SK-N-SH treated with all-trans-retinoic acid at 6 μM for 48 hours (cell line): ENCODE data around the gene CDK14.

Experiments
- ATAC-seq: fragments of 200-7000 bp; cut with Tn5 transposase; 3 replicates; pipeline ENCODE4 v1.9.1; 2020; ENCODE audit warnings: mild to moderate bottlenecking, moderate library complexity
- ARNTL ChIP-seq: fragments of 450-650 bp; formaldehyde crosslinking; IDR thresholded peaks from 2 replicates; pipeline ENCODE4 v1.5.0; 2020; ENCODE audit warnings: low read depth, mild to moderate bottlenecking, moderate library complexity, borderline replicate concordance
- BACH2 ChIP-seq: fragments of 250-450 bp; sonication (Bioruptor Pico); IDR thresholded peaks from 2 replicates; pipeline ENCODE4 v1.9.0; 2021; ENCODE audit warnings: mild to moderate bottlenecking, borderline replicate concordance
- CSRNP3 ChIP-seq: fragments of 250-450 bp; sonication (Bioruptor Pico); IDR thresholded peaks from 2 replicates; pipeline ENCODE4 v1.5.1; 2021; ENCODE audit warnings: mild to moderate bottlenecking, moderate library complexity
- ESRRG ChIP-seq: fragments of 250-450 bp; sonication (Bioruptor Pico); IDR thresholded peaks from 2 replicates; pipeline ENCODE4 v1.6.1; 2021; ENCODE audit warnings: mild to moderate bottlenecking
- GLIS3 ChIP-seq: fragments of 250-450 bp; sonication (Bioruptor Pico); IDR thresholded peaks from 2 replicates; pipeline ENCODE4 v1.5.0; 2020; ENCODE audit warnings: mild to moderate bottlenecking, moderate library complexity
- ISL1 ChIP-seq: fragments of 250-450 bp; sonication (Bioruptor Pico); IDR thresholded peaks from 2 replicates; pipeline ENCODE4 v2.1.2; 2022; ENCODE audit warnings: mild to moderate bottlenecking, moderate library complexity
- PPARA ChIP-seq: fragments of 250-450 bp; sonication (Bioruptor Pico); IDR thresholded peaks from 2 replicates; pipeline ENCODE4 v1.5.0; 2020; ENCODE audit warnings: mild to moderate bottlenecking, borderline replicate concordance
- RARB ChIP-seq: fragments of 250-450 bp; sonication (Bioruptor Pico); IDR thresholded peaks from 2 replicates; pipeline ENCODE4 v1.8.0; 2021; ENCODE audit warnings: mild to moderate bottlenecking, moderate library complexity
- SNAI2 ChIP-seq: fragments of 250-450 bp; sonication (Bioruptor Pico); IDR thresholded peaks from 2 replicates; pipeline ENCODE4 v1.5.0; 2020; ENCODE audit warnings: mild to moderate bottlenecking, moderate library complexity
- TCF4 ChIP-seq: fragments of 250-450 bp; sonication (Bioruptor Pico); IDR thresholded peaks from 2 replicates; pipeline ENCODE4 v1.8.0; 2021; ENCODE audit warnings: mild to moderate bottlenecking, moderate library complexity, borderline replicate concordance
- TOX ChIP-seq: fragments of 250-450 bp; sonication (Bioruptor Pico); IDR thresholded peaks from 2 replicates; pipeline ENCODE4 v1.8.0; 2021; ENCODE audit warnings: mild to moderate bottlenecking, moderate library complexity, borderline replicate concordance
- ZC3H10 ChIP-seq: fragments of 250-450 bp; sonication (Bioruptor Pico); IDR thresholded peaks from 2 replicates; pipeline ENCODE4 v1.5.1; 2021; ENCODE audit warnings: mild to moderate bottlenecking, moderate library complexity
- ZFP3 ChIP-seq: fragments of 250-450 bp; sonication (Bioruptor Pico); IDR thresholded peaks from 2 replicates; pipeline ENCODE4 v1.5.0; 2020; ENCODE audit warnings: mild to moderate bottlenecking, moderate library complexity
- ZFP30 ChIP-seq: fragments of 450-650 bp; formaldehyde crosslinking; IDR thresholded peaks from 2 replicates; pipeline ENCODE4 v1.5.0; 2022; ENCODE audit warnings: mild to moderate bottlenecking, moderate library complexity
- ZNF565 ChIP-seq: fragments of 450-650 bp; formaldehyde crosslinking; conservative IDR thresholded peaks from 2 replicates; pipeline ENCODE4 v1.5.0; 2020; ENCODE audit warnings: low read depth, mild to moderate bottlenecking, moderate library complexity
- ZNF8 ChIP-seq: fragments of 450-650 bp; formaldehyde crosslinking; IDR thresholded peaks from 2 replicates; pipeline ENCODE4 v1.5.0; 2020; ENCODE audit warnings: mild to moderate bottlenecking, moderate library complexity
- TF ChIP-seq, protein P1 (sequence below): fragments of 250-450 bp; sonication (Bioruptor Pico); IDR thresholded peaks from 2 replicates; pipeline ENCODE4 v1.8.0; 2021; ENCODE audit warnings: low read depth, mild to moderate bottlenecking, moderate library complexity, borderline replicate concordance
- TF ChIP-seq, protein P2 (sequence below): fragments of 250-450 bp; sonication (Bioruptor Pico); IDR thresholded peaks from 2 replicates; pipeline ENCODE4 v1.8.0; 2020; ENCODE audit warnings: mild to moderate bottlenecking, moderate library complexity, borderline replicate concordance
- TF ChIP-seq, protein P3 (sequence below): fragments of 250-450 bp; sonication (Bioruptor Pico); IDR thresholded peaks from 2 replicates; pipeline ENCODE4 v1.5.1; 2020; ENCODE audit warnings: low read depth, mild to moderate bottlenecking, moderate library complexity
- TF ChIP-seq, protein P4 (sequence below): fragments of 250-450 bp; sonication (Bioruptor Pico); IDR thresholded peaks from 2 replicates; pipeline ENCODE4 v1.5.0; 2020; ENCODE audit warnings: mild to moderate bottlenecking, moderate library complexity

Gene CDK14

DNA sequence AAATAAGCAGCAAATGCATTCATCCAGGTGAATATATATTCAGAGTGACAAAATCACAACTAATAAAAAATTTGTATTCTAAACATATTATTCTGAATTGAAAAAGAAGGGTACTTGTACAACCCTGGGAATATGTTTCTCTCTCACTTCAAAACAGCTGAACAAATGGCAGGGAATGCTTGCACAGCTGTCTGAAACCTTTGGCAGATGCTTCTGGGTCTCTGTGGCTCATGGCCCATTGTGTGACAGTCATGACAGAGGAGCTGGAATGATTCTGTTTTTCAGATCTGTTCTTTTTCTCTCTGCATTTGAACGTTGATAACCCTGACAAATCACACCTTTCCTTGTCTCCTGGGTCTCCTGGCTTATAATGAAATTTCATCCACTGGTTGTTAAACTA, 392.4 kb downstream of the CDK14 start:
- no peak for ATAC-seq
- TF ChIP-seq TCF4 (CRISPR knock-in tag), result no peak
- TF ChIP-seq, protein P1, sequence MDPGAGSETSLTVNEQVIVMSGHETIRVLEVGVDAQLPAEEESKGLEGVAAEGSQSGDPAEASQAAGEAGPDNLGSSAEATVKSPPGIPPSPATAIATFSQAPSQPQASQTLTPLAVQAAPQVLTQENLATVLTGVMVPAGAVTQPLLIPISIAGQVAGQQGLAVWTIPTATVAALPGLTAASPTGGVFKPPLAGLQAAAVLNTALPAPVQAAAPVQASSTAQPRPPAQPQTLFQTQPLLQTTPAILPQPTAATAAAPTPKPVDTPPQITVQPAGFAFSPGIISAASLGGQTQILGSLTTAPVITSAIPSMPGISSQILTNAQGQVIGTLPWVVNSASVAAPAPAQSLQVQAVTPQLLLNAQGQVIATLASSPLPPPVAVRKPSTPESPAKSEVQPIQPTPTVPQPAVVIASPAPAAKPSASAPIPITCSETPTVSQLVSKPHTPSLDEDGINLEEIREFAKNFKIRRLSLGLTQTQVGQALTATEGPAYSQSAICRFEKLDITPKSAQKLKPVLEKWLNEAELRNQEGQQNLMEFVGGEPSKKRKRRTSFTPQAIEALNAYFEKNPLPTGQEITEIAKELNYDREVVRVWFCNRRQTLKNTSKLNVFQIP (CRISPR knock-in tag), result no peak
- TF ChIP-seq PPARA, result no peak
- TF ChIP-seq ZFP3, result no peak
- TF ChIP-seq, protein P2, sequence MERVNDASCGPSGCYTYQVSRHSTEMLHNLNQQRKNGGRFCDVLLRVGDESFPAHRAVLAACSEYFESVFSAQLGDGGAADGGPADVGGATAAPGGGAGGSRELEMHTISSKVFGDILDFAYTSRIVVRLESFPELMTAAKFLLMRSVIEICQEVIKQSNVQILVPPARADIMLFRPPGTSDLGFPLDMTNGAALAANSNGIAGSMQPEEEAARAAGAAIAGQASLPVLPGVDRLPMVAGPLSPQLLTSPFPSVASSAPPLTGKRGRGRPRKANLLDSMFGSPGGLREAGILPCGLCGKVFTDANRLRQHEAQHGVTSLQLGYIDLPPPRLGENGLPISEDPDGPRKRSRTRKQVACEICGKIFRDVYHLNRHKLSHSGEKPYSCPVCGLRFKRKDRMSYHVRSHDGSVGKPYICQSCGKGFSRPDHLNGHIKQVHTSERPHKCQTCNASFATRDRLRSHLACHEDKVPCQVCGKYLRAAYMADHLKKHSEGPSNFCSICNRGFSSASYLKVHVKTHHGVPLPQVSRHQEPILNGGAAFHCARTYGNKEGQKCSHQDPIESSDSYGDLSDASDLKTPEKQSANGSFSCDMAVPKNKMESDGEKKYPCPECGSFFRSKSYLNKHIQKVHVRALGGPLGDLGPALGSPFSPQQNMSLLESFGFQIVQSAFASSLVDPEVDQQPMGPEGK (CRISPR knock-in tag), result no peak
- no peak for TF ChIP-seq ZNF565 (CRISPR knock-in tag)
- no peak for TF ChIP-seq ZC3H10 (CRISPR knock-in tag)

- TF ChIP-seq ARNTL (no peak), RARB (no peak), ESRRG (no peak), CSRNP3 (CRISPR knock-in tag) (no peak), BACH2 (CRISPR knock-in tag) (no peak), ZNF8 (CRISPR knock-in tag) (no peak), TCF4 (CRISPR knock-in tag) (no peak), GLIS3 (no peak), ZFP3 (no peak), ISL1 (no peak), PPARA (no peak), TOX (CRISPR knock-in tag) (no peak)
- TF ChIP-seq, protein P3, sequence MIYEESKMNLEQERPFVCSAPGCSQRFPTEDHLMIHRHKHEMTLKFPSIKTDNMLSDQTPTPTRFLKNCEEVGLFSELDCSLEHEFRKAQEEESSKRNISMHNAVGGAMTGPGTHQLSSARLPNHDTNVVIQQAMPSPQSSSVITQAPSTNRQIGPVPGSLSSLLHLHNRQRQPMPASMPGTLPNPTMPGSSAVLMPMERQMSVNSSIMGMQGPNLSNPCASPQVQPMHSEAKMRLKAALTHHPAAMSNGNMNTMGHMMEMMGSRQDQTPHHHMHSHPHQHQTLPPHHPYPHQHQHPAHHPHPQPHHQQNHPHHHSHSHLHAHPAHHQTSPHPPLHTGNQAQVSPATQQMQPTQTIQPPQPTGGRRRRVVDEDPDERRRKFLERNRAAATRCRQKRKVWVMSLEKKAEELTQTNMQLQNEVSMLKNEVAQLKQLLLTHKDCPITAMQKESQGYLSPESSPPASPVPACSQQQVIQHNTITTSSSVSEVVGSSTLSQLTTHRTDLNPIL (CRISPR knock-in tag), result no peak
- TF ChIP-seq, protein P4, sequence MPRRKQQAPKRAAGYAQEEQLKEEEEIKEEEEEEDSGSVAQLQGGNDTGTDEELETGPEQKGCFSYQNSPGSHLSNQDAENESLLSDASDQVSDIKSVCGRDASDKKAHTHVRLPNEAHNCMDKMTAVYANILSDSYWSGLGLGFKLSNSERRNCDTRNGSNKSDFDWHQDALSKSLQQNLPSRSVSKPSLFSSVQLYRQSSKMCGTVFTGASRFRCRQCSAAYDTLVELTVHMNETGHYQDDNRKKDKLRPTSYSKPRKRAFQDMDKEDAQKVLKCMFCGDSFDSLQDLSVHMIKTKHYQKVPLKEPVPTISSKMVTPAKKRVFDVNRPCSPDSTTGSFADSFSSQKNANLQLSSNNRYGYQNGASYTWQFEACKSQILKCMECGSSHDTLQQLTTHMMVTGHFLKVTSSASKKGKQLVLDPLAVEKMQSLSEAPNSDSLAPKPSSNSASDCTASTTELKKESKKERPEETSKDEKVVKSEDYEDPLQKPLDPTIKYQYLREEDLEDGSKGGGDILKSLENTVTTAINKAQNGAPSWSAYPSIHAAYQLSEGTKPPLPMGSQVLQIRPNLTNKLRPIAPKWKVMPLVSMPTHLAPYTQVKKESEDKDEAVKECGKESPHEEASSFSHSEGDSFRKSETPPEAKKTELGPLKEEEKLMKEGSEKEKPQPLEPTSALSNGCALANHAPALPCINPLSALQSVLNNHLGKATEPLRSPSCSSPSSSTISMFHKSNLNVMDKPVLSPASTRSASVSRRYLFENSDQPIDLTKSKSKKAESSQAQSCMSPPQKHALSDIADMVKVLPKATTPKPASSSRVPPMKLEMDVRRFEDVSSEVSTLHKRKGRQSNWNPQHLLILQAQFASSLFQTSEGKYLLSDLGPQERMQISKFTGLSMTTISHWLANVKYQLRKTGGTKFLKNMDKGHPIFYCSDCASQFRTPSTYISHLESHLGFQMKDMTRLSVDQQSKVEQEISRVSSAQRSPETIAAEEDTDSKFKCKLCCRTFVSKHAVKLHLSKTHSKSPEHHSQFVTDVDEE (CRISPR knock-in tag), result no peak
These were observed 393.1 kb downstream of the CDK14 start for GRCh38 chr7:90988996-90989765.

DNA sequence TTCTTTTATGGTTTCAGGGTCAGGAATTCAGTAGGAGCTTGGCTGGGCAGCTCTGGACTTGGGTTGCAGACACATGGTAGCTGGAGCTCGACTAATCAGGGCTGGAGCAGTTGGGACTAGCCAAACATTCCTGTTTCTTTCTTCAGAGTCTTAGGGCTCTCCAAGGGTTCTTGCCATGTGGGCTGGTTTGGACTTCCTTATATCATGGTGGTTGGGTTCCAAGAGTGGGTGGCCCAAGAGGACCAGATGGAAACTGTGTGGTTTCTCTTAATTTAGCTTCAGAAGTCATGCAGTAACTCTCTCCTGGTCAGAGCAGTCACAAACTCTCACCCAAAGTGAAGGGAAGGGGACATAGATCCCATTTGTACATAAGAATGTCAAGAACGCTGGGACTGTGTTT, 398.0 kb downstream of the CDK14 start:
- TF ChIP-seq, protein P3 (CRISPR knock-in tag), result no peak
- TF ChIP-seq SNAI2 (CRISPR knock-in tag) (no peak), GLIS3 (no peak), ZFP30 (CRISPR knock-in tag) (no peak)
- ATAC-seq, result no peak

More at GRCh38 chr7:90988996-90989765, 393.1 kb downstream of the CDK14 start:
- no peak for ATAC-seq
